Left ventricle myocardium inferior (tissue), 1 donor: ENCODE data around the gene IRF8. TPM values are rescaled to one million over a fixed set of nuclear protein-coding genes. Genes with fewer than 3 reads are reported as not detected.
"Not testable (repeated sequence)": the region's sequence is repeated elsewhere in the genome, so short reads cannot be mapped to it uniquely, and the experiment has no call there.

Experiments
- DNase-seq: peaks from one replicate; pipeline ENCODE4 v3.0.0-alpha.2; 2020
- H3K27ac ChIP-seq: fragments of 200-600 bp; replicated peaks from 2 replicates; pipeline ENCODE4 v1.8.0; 2021
- H3K27me3 ChIP-seq: fragments of 200-600 bp; 2 replicates; pipeline ENCODE4 v1.8.0; 2021; ENCODE audit warnings: low read depth
- H3K36me3 ChIP-seq: fragments of 200-600 bp; 2 replicates; pipeline ENCODE4 v1.8.0; 2021
- H3K4me1 ChIP-seq: fragments of 200-600 bp; 2 replicates; pipeline ENCODE4 v1.8.0; 2021
- H3K4me3 ChIP-seq: fragments of 200-600 bp; 2 replicates; pipeline ENCODE4 v1.8.0; 2021; ENCODE audit warnings: mild to moderate bottlenecking, moderate library complexity
- H3K9me3 ChIP-seq: fragments of 200-600 bp; replicated peaks from 2 replicates; pipeline ENCODE4 v1.8.0; 2021
- CTCF ChIP-seq: fragments of 200-600 bp; IDR thresholded peaks from 2 replicates; pipeline ENCODE4 v1.8.0; 2021; ENCODE audit warnings: antibody characterized with exemption, mild to moderate bottlenecking, borderline replicate concordance
- intact Hi-C: fragments of 100-400 bp; cut with micrococcal nuclease; formaldehyde crosslinking; loops from one replicate; pipeline ENCODE4 v1.11.0; 2022
- total RNA-seq: library from RNA; stranded (reverse); fragmentation: NEBNext Ultra II Directional; extraction: Animal tissue kit (Norgen Biotek cat#: 25700); gene quantifications from one replicate; pipeline ENCODE4 v1.2.1, GENCODE V29; 2021
- donor health status: DM: no; HTN: yes; CAD: no; lungs with severe emphysema.

The IRF8 gene
- total RNA-seq, 1 donor from 2014 or later, result 2.7 TPM

GRCh38 chr16:85853547-85854545, 45.1 kb upstream of the IRF8 start:
- Histone ChIP-seq H3K4me3 (no peak overlapping the region), H3K4me1 (no peaks in the 10 kb centered on the region), H3K9me3 (peaks cover 7% of the 10 kb centered on the region), H3K27me3 (peaks cover 89% of the 10 kb centered on the region), H3K36me3 (no peaks in the 10 kb centered on the region), H3K27ac (no peak overlapping the region)
- DNase-seq, result no peak
- intact Hi-C loops, result no loop called here
- no peak for TF ChIP-seq CTCF

GRCh38 chr16:85854935-85855334, 44.0 kb upstream of the IRF8 start:
- Histone ChIP-seq H3K36me3 (no peaks in the 10 kb centered on the region), H3K4me3 (no peak overlapping the region), H3K9me3 (peaks cover 7% of the 10 kb centered on the region), H3K27me3 (peaks cover 89% of the 10 kb centered on the region), H3K27ac (no peak overlapping the region), H3K4me1 (no peaks in the 10 kb centered on the region)
- DNase-seq, result no peak
- no peak for TF ChIP-seq CTCF
- intact Hi-C loops, result no loop called here

DNA sequence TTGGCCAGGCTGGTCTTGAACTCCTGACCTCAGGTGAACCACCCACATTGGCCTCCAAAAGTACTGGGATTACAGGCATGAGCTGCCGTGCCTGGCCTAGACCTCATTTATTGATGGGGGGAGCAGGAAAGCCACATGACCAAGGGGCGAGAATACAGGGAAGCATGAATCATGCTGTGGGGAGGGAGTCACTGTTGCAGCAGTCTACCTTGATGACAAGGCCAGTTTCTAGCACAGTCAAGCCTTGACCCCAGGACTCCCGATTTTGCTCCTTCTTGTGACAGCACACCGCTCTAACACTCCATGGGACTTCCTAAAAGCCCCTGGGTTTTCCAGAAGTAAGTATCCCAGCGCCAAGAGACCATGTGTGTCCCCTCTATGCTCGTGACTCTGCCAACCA, 42.9 kb upstream of the IRF8 start:
- TF ChIP-seq CTCF, result no peak
- intact Hi-C loops, result no loop called here
- Histone ChIP-seq H3K27me3 (peaks cover 89% of the 10 kb centered on the region), H3K9me3 (peaks cover 7% of the 10 kb centered on the region), H3K4me1 (no peaks in the 10 kb centered on the region), H3K27ac (no peak overlapping the region), H3K36me3 (no peaks in the 10 kb centered on the region), H3K4me3 (no peak overlapping the region)
- no peak for DNase-seq

- no peak for DNase-seq
- no peak overlapping the region for H3K27ac ChIP-seq
- no peaks in the 10 kb centered on the region for H3K4me1 ChIP-seq
- intact Hi-C loops, result no loop called here
- H3K36me3 ChIP-seq, result no peaks in the 10 kb centered on the region
- no peak overlapping the region for H3K4me3 ChIP-seq
- peaks cover 89% of the 10 kb centered on the region for H3K27me3 ChIP-seq
- peaks cover 7% of the 10 kb centered on the region for H3K9me3 ChIP-seq
- no peak for TF ChIP-seq CTCF
Measured at GRCh38 chr16:85856585-85856984, 42.4 kb upstream of the IRF8 start.

DNA sequence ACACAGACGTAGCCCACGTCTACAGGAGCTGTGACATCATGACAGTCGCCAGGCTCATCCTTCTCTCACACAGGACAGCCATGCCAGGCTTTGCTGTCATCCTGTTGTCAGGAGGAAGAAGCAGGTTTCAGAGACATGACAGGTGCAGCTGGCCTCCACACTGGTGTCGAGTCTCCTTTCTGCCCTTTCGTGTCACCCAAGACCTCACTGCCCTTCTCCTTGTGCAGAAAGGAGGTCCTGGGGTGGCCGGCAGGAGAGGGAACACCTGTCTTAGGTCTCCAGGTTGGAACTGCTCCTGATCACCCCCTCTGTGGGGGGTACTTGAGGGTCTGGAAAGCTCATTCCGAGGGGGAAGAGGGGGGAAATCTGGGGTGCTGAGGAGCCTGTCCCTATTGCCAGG, 41.6 kb upstream of the IRF8 start:
- Histone ChIP-seq H3K27ac (no peak overlapping the region), H3K4me1 (no peaks in the 10 kb centered on the region), H3K9me3 (peaks cover 7% of the 10 kb centered on the region), H3K36me3 (no peaks in the 10 kb centered on the region), H3K4me3 (no peak overlapping the region), H3K27me3 (peaks cover 81% of the 10 kb centered on the region)
- DNase-seq, result no peak
- TF ChIP-seq CTCF, result no peak
- intact Hi-C loops, result no loop called here

- H3K27me3 ChIP-seq, result peaks cover 71% of the 10 kb centered on the region
- DNase-seq, H3K36me3 ChIP-seq, H3K4me3 ChIP-seq, intact Hi-C loops, H3K9me3 ChIP-seq, H3K27ac ChIP-seq, H3K4me1 ChIP-seq: not testable (repeated sequence)
Measured at GRCh38 chr16:85858571-85858970, 40.4 kb upstream of the IRF8 start.
